ENCODE data around the gene FAM151A.

Gene FAM151A

DNA sequence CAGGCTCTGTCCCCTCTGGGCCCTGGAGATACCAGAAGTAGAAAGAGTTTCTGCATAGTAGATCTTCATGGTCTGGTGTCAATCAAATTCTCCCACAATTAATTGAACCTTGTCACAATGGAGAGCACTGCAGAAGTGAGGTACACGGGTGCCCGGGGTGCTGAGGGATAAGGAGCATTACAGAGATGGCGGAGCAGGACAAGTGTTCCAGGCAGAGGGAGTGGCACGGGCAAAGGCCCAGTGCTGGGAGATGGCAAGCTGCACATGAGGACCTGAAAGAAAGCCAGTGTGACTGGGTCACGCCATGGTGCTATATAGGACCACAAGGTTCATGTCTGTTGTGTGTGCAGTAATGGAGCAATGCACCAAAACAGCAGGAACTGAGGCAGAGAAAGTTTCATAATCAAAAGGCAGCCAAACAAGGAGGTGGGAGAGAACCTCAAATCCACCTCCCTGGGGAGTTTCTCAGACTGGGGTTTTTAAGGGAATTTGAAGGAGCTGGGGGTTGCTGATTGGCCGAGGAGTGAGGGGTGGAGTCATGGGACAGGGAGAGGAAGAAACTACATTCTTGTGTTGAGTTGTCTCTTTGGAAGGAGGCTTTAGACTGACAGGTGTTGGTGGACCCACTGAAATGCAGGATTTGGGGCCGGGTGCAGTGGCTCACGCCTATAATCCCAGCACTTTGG lies 47.6 kb downstream of the FAM151A start:
- DNase-seq, result no peak

DNA sequence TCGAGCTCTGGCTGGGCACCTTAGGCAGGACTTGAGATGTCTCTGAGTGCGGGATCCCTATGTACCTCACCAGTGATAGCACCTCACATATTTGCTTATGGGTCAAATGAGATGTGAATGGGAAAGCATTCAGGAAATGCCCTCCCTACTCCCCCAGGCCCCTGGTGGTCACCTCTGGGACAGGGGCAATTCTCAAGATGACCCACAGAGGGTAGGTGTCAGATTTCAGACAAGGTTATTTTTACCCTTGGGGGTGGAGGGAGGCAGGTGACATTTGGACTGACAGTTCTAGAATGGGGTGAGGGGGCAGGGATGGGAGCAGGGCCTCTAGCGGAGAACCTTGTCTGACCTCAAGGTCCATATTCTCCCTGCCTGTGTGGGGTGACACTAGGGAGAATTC lies 48.2 kb downstream of the FAM151A start:
- no peak for DNase-seq

DNA sequence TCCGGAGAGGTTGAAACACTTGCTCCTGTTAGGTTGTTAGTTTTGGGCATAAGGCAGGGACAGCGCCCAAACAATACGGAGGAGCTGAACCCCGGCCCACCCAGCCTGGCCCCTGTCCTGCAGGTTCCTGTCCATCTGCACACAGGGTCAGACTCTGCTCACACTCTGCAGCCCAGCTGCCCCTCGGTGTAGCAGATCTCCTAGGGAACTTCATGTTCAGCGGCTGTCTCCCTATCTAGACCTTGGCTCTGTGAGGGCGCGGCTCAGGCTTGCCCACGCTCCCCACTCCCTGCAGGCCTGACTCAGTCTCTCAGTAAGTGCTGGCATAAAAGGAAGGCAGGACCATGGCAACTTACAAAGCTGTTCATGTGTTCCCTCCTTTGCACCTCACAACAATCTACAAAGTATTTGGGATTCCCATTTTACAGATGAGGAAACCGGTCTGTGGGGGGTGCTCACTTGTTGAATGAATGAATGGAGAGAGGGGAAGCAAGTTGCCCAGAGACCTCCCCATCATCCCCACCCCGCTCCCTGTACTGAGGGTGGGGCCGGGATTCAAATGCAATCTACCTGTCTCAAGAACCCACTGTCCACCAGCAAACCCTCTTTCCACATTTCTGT lies 49.1 kb downstream of the FAM151A start:
- no peak for DNase-seq

DNA sequence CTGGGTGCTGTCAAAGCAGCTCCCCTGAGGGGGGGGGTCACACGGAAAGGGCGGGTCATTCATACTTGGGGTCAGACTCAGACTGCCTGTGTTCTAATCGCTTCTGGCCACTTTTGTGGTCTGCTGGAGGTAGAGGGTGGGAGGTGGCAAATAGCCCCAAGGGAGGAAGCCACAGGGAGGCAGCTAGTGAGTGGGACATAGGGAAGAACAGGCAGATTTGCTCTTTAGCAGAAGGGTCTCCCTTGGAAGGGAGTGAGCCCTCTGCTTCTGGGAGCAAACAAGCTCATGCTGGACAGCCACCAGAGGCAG lies 50.8 kb downstream of the FAM151A start:
- DNase-seq, result no peak

DNA sequence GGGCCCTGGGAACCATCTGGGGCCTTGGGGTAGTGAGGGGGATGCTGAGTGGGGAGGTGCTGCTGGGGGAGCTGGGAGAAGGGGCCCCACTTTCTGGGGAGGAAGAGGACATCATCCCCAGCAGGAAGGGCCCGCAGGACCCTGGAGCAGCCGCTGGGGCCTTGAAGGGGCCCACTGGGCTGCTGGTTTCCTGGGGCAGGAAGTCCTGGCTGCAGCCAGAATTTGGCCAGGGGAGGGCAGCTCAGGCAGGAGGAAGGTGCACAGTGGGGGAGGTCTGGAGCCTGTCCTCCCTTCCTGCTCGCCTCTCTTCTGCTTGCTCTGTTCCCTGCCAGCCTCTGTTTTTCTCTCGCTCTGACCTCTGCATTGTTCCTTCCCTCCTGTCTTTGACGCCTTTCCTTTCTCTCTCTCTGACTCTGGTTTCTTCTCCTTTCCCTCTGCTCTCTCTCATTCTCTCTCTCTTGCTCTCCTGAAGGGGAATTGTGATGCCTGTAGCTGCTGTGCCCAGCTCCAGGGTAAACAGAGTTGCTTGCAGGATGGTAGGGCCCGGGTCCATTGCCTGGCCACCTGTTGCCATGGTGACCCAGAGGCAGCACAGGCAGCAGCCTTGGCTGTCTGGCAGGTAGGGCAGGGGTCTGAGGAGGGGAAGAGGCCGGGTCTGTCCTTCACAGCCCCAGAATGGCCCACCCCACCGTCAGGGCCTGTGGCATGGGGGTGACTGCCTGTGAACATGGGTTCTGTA lies 51.4 kb downstream of the FAM151A start:
- DNase-seq, result no peak

DNA sequence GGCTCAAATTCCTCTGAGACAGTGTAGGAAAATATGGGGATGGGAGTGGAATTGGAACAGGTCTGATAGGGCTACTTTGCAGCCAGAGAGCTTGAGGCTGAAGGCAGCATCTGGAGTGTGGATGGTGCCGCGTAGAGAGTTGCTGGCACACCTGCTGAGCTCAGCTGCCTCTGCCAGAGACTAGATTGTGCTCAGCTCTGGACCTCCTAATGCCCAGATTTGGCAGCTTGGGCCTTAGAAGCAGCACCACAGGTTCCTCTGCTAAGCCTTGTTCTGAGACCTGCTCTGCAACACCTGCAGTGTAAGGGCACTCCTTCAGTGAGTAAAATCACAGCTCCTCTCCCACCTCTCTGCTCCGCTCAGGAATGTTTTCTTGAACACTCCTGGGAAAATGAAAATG lies 52.0 kb downstream of the FAM151A start:
- no peak for DNase-seq

DNA sequence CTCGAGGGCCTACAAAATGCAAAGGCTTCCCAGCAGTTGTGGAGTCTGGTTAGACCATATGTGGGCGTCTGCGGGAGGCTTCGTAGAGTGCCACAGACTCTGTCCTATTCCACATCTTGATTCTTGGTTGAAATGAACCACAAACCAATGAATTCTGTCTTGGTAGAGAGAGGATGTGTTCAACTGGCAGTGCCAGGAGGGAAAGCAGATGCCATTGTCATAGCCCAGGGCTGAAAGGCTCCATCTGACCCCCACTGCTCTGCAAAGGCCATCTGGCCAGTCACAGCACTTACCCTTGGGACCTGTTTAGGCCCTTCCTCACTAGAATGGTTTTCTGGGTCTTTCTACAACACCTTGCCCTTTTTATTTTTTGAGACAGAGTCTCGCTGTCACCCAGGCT lies 53.2 kb downstream of the FAM151A start:
- no peak for DNase-seq

DNA sequence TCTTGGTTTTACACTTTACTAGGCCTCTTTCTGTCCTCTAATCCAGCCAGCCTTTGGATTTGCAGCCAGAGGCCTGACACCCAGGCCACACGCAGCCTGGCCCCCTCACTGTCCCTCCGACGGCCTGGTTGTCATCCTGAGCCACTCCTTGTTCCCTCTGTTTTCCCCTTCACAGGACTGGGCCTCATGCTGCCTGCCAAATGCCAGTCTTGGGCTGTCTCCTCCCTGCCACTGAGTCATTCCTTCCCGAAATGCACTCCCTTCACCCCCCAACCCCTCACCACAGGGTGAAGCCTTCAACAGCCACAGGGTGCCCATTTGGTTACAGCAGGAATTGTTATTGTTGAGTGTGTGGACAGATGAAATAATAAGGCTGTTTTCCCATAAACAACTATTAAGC lies 54.0 kb downstream of the FAM151A start:
- no peak for DNase-seq

DNA sequence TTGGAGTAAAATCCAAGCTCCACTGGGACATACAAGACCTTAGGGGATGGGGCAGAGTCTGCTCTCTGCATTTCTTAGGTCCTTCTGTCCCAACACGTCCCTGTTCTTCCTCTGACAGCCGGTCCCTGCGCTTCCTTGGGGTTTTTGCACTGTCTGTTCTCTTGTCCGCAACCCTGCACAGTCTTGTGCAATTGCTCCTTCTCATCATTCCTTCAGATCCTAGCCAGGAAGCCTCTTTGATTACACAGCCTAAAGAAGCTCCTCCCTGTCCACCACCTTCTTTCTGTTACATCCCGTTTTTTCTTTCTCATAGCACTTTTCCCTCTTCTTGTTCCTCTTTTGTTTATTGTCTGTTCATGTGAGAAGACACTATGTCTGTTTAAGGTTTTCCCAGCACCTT lies 55.4 kb downstream of the FAM151A start:
- no peak for DNase-seq

DNA sequence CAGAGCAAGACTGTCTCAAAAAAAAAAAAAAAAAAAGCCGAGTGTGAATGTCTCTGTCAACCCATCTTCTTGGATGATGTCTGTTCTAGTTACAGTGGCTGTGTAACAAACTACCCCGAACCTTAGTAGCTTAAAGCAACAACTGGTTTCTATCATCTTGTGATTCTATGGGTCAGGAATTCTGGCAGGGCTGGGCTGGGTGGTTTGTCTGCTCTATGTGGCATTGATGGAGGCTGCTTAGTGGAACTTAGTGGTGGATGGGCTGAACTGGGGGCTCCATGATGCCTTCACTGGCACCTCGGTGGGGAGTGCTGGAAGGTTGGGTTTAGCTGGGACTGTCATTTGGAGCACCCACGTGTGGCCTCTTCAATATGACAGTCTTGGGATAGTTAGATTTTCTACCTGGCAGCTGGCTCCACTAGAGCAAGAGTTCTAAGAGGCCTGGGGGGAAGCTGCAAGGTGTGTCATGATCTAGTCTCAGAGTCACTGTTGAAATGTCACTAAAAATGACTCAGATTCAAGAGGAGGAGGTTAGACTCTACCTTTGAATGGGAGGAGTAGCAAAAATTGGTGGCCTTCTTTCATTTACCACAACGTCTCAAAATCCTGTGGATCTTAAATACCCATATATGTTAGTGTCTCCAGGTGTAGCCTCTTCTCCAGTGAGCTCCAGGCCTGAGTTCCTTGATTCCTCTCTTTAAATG lies 56.7 kb downstream of the FAM151A start:
- no peak for DNase-seq

DNA sequence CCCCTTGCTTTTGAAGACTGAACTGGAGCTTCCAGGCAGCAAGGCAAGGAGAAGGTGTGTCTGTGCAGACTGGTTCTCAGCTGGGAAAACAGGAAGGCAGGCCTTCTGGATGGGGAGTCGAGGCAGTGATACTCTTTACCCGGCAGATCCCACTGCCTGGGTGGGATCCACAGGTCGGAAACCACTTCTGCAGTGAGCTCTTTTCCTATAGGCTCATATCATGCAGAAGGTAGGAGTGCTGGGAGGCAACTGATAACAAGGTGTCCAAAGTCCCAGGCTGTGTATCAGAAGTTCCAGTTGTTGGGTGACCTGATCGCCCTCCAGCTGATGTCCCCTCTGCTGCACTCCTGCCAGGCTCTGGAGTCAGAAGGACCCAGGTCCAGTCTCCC lies 58.2 kb downstream of the FAM151A start:
- DNase-seq, result no peak

DNA sequence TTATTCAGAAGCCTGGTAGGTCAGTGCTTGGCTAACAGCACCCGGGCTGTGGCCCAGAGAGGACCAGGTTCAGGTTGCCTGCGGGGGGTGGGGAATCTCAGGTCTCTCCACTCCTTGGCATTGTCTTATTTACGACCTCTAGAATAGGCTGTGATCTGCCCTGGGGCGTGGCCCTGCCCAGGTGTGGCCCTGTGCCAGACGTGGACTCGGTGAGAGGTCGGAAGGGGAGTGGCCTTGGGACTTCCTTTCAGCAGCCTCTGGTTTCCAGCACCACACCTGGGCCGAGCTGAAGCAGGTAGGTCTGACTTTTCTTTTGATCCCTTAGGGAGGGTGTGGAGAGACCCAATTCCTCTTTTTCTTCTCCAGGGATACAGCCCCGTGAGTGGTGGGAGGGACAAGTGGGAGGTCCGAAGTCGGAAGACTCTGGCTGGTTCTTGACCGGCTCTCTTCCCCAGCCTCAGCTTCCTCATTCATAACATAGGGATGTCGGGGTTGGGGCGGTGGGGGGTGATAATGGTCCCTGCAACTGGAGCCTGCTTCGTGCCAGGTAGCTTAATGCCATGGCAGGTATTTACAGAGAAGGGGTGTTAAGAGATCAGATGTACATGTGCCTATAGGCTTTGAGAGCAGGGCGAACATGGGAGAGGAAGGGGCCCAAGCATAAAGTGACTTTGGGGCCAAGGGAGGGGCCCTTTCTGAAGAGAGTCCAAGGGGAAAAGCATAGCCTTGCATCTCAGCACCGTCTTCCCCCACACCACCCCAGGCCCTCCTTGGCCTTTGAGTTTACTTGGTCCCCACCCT lies 58.8 kb downstream of the FAM151A start:
- DNase-seq, result no peak

DNA sequence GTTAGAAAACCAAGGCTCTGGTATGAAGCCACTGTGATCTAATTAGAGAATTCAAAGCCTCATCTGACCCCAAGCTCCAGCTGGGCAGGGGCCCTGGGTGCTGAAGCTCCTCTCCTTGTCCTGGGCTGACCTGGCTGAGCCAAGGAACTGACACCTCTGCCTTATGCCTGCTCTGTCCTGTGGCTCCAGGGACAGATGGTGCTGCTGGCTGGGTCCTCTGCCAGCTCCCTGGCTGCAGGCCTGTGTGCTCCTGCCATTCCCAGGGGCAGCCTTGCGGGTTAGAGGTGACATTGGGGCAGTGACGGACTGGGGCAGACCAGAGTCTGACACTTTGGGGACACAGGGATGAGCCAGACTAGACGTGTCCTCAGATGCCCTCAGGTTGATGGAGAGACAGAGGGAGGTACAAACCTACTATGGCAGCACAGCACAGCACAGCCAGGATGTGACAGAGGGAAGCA lies 63.5 kb downstream of the FAM151A start:
- DNase-seq, result no peak
